OCI-M2 (cell line): ENCODE measurements around the gene SFRP4.

ENCODE experiments used
- DNase-seq: peaks from one replicate; lab custom pipeline; 2025; ENCODE audit not compliant: unreplicated experiment; lab: John Stamatoyannopoulos, UW

Gene SFRP4

DNA sequence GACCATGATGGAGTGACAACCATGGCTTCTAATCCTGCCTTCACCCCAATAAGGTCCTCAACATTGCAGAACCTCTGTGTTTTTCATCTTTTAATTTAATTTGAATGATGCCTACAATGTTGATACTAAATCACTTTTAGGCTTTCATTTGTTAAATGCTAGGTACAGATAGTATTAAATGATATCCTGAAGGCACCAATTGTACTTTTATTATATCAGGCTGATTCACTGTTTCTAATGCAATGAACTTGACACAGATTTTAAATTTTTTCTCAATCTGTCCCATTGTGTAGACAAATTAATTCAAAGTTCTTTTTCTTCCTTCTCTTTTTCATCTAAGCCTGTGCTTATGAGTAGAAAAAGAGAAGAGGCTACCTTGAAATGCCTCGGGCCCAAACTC, 9.0 kb upstream of the SFRP4 start:
- no peak for DNase-seq

DNA sequence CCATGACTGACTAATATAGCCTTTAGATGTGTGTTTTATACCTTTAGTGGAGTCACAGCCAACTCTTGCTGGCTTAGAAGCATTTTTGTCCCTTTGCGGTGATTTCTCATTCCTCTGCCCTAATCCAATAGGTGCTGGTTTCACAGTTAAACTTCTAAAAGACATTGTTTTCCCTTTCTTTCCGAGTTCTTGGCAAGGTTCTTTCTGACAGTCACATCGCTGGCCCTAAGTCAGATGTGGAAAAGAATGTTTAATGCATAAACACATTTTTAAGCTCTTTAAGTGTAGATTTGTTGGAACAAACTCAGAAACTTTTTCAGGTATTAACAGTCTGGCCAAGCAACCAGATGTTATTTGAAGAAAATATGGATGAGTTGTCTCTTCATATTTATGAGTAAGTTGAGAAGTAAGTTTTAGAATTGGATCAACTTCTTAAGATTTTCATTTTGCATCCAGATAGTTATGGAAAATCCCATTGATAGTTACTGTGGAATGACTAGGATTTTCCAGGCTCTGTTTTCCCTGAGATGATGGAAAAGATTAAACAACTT, 7.9 kb upstream of the SFRP4 start:
- DNase-seq, result no peak

DNA sequence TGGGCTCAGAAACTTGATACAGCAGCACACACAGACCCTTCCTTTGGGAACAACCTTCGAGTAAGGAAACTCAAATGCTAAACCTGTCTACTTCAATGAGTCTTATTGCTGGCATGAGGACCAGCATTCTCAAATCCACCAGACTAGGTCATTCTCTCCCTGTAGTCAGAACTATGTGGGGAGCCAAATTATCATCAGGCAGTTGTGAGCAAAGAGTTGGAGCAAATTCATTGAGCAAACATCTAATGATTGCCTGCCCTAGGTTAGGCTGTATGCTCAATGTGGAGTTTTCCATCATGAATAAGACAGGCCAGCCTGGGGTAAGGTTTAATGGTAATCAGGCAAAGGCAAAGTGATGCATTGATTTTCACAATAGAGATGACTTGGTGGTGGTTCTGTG, 7.4 kb upstream of the SFRP4 start:
- no peak for DNase-seq

DNA sequence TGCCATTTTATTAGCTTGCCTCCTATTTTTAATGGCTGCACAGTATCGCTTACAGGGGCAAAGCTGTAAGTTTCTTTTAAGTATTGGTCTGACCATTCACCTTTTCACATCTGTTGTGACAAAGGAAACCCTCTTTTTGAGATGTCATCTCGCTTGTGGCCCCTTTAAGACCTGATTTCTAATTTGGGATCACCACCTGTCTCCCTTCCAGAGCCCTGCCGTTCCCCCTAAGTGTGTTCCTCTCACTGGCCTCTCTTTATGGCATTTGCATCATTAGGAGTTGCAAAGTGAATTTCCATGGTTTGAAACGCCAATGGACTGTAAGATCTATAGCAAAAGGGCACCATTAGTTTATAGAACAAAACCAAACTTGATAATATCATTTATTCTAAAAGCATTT, 5.3 kb upstream of the SFRP4 start:
- no peak for DNase-seq

DNA sequence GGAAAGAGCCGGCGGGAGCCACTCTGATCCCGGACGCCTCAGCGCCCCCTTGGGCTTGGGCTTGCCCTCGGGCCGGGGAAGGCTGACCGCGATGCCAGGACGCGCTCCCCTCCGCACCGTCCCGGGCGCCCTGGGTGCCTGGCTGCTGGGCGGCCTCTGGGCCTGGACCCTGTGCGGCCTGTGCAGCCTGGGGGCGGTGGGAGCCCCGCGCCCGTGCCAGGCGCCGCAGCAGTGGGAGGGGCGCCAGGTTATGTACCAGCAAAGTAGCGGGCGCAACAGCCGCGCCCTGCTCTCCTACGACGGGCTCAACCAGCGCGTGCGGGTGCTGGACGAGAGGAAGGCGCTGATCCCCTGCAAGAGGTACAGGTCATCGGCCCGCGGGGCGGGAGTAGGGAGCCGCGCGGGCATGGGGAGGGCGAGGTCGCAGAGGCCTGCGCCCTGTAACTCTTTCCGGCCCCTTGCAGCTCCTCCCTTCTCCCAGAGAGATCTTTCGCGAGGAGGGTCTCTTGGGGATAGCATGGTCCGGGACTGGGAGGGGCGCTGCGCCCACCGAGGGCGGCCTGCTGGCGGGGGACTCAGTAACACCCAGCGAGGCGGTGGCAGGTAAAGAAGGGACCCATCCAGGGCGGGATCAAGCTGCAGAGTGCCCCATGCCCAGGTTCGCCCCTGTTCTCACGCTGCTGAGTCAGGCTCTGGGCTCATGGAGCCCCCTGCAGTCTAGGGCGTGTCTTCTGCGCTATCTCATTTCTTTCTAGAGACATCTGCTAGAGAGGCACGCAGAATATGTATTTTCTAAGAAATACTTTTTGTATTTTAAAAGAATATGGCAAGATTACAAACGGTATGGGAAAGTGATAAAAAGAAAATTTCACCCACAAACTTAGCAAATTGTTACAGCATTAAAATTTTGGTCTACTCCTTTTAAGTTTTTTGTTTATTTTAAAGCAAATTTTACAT, 4.5 kb upstream of the SFRP4 start:
- DNase-seq, result no peak

DNA sequence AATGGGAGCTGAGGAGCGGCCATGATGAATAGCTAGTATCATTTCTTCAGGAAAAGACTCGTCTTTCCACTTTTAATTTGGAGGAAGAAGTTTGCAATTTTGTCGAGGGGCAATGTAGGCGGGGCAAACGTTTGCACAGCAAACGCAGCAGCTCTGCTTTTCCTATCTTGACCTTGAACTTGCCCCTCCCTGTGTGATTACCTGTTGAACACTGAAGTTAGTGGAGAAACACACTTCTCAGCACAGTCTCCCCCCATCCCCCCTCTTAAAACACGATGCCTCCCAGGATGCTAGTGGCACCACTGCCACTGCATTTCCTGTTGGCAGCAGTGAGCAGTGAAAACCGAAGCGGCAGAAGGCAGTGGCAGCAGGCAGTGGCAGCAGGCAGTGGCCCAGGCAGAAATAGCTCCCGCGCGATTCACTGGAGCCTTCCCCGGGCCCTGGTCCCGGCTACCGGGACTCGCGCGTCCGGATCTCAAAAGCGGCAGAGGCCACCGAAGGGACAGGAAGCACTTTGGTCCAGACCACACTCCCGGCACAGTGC, 3.8 kb upstream of the SFRP4 start, which contains the start of gene EPDR1:
Gene EPDR1, plus strand, starts transcription at position 336 of the 544 bp plus-strand sequence. CDS start 300 bp downstream, outside the sequence.
- DNase-seq, result no peak

DNA sequence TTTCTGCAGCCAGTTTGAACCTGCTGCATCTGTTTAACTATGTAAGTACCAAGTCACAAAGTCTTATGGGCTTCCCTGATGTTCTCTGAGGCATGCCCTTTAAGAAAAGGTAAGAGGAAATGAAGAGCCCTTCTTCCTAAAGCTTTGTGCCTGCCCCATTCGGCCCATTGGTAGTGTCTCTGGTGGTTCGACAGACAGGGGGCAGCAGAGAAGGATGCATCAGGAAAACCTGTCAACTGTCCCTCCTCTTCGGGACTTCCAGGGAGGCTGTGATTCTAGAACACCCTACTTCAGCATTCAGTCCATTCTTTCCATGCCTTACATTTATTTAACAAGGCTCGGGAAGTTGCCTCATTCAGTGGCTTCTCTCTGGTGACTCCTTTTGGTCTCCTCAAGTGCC, 1.9 kb upstream of the SFRP4 start:
- no peak for DNase-seq

DNA sequence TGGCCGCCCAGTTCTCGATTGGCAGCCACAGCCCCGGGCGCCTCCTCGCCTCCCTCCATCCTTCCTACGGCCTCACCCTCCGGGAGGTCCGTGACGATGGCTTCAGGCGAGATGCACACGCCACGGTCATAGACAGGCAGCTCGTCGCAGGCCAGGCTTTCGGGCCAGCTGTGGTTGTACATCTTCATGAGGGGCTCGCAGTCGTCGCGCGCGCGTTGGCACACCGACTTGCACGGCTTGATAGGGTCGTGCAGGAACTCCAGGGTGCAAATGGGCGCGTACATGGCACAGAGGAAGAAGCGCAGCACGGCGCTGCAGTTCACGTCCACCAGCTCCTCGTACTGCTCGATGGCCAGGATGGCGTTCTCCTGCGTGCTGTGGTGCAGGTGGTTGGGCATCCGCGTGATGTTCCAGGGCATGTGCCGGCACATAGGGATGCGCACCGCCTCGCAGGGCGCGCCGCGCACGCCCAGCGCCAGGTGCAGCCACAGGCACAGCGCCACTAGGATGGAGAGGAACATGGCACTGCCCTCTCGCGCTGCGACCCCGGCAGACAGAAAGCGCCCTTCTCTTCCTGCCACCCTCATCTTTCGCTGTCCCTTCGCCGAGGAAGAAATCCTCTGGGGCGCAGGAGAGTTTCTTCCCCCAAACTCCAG, 472 bp downstream of the SFRP4 start:
- DNase-seq, result no peak

DNA sequence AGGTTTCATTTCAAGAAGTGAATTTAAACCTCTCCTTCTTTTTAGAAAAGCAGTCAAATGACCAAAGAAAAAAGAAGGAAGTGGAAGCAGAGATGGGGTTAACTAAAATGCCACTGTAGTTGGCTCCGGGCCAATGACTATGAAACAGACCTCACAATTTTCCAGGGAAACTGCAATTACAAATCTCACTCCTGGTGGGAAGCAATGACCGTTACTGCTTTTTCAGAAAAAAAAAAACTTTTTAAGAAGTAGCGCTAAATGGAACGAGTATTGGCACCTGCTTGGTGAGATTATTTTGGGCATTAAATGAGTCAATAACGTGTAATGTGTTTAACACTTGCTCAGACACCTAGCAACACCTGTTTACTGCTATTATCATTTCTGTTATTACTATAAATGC, 1.2 kb downstream of the SFRP4 start:
- DNase-seq, result no peak

DNA sequence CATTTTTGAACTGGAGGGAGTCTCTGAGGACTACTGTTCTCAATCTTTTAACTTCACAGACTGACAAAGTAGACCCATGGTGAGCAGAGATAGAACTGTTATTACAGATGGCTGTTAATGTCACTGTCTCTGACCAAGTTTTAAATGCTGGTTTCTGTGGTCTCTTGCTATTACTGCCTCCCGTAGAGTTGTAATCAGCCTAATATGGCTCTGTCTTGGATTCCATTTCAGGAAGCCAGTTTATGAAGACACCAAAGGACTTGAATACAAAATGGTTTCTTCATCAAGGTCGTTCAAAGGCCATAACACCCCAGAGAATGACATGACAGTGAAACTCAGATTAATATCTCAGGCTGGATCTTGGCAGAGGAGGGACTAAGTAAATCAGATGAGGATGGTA, 3.9 kb downstream of the SFRP4 start:
- DNase-seq, result no peak

DNA sequence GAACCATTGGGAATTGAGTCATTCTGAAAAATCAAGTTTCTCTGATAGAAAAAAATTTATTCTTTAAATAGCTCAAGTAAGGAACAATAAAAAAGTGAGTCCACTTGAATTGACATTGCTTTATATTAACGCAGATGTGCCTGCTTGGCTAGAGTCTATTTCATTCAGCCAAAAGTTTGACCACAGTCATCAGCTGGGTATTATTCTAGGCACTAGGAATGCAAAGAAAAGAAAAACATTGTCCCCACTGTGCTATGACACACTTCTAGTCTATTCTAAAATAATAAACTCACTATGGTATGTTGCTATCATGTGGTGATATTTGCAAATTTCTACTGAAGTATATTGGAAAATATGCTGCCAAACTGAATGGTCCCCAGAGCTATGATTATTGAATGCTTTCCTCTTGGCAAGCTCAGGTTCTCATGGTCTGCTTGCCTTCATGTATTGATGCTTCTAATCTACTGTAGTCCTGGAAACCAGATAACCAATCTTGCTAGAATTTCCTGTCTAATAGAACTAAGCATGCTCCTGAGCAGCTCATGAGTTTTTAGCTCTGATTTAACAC, 8.3 kb downstream of the SFRP4 start:
- no peak for DNase-seq

DNA sequence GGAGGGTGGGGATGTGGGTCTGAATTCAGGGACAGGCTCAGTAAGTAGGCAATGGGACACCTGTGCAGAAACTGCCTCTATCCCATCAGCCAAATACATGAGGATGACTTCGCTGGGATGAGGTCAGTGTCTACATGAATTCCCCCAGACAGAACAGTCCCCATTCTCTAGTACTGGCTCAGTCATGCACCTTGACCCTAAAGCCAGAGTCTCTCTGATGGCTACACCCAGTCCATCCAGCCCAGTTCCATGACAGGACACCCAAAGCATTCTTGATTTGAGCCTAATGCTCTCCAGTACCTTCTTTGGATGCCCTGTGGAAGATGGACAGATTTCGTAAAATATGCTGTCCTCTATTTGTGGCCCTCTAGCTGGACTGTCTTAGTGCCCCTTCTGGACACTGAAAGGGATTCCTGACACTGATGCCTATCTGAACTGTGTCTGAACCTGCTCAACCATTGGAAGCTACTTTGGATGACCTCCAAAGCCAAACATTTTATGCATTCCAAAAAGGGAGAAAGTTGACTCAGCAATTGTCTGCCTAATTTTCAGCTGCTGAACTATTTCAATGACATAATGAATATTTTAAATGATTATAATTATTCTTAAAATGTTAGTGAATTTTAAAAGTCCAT, 14.6 kb downstream of the SFRP4 start:
- DNase-seq, result no peak

DNA sequence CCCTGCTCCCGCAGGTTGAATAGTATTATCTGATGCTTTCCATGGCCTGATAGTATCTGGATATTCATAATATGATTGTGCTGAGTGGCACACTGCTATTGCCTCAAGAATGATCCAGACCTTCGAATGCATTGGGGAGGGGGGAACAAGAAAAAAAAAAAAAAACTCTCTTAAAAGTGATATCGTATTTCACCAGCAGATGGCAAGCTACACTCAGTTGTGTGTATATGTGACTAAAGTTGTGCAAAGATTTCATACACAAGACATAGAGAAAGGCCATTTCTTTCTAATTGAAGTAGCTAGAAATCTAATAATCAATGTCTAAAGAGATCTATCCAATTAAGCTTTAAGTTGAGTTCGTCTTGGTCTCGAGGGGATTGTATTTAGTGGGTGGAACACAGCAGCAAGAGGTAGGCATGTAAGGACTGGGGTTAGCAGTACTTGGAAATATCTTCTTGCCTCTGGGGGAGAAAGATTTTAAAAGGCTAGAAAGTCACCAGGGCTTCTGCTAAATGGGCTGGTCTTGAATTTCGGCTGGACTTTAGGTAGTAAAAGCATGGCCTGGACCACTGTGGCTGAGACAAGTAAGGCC, 15.3 kb downstream of the SFRP4 start:
- DNase-seq, result no peak

DNA sequence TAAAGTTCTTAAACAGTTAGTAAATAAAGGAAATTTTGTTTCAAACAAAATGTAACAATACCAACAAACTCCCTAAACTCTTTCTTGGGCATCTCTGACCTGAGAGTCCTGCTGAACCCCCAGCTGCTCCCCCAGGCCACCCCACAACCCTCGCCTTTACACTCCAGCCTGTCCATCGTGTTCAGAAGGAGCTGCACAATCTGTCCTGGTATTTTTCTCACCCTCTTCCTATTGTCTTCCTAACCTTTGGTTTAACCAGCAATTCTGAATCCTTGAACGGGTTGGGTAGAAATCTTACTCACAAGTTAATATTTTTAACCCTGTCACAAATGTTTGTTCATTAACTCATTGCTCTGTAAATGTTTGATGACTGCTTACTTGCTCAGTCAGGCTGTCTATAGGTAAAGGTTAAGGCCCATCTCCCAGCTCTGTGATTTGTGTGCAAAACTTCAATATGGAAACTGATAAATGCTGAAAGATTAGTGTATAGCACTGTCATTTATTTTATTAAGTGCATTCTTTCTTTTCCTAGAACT, 16.8 kb downstream of the SFRP4 start:
- no peak for DNase-seq

DNA sequence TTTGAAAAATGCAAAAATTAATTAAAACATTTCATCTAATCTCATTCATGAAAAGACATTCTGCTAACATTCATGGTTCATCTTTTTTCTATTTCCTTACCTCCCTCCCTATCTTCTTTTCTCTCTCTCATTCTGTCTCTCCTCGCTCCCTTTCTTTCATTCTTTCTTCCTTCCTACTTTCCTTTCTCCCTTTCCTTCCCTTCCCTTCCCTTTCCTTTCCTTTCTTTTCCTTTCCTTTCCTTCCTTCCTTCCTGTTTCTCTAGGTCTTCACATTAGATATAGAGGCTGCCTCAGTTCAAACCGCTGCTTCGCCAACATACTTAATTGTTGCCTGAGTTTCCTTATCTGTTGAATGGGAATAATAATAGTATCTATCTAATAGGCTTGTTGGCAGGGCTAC, 21.9 kb downstream of the SFRP4 start:
- DNase-seq, result no peak

DNA sequence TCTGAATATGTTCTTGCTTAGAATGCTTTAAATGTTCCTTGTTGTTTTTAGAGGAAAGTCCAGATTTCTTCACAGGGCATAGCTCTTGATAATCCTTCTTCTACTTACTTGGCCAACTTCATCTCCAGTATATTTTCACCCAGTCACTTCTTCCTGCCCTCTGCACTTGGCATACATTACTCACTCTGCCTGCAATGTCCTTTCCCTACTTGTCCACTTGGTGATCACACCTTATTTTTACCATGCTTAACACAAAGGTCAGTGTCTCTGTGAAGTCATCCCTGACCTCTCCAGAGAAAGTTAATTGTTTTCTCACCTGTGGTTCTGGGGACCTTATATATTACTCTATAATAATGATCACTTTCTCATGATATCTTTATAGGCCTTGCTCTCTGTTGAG, 23.3 kb downstream of the SFRP4 start:
- DNase-seq, result no peak

DNA sequence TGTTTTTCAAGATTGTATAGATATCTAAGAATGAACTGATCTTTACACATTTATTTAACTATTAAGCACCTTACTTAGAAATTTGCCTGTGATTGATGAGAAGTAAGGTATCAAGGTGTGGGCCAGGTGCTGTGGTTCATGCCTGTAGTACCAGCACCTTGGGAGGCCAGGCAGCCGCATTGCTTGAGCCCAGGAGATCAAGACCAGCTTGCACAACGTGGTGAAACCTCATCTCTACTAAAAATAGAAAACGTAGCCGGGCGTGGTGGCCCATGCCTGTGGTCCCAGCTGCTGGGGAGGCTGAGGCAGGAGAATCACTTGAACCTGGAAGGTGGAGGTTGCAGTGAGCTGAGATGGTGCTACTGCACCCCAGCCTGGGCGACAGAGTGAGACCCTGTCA, 34.5 kb downstream of the SFRP4 start:
- no peak for DNase-seq
